GM18526 (cell line): ENCODE data around the gene EFNA1.

Source experiments
- POLR2A ChIP-seq: IDR thresholded peaks from 3 replicates; pipeline ENCODE4 v1.6.1; 2011; ENCODE audit not compliant: insufficient read length; ENCODE audit errors: extremely low read depth

The EFNA1 gene

DNA sequence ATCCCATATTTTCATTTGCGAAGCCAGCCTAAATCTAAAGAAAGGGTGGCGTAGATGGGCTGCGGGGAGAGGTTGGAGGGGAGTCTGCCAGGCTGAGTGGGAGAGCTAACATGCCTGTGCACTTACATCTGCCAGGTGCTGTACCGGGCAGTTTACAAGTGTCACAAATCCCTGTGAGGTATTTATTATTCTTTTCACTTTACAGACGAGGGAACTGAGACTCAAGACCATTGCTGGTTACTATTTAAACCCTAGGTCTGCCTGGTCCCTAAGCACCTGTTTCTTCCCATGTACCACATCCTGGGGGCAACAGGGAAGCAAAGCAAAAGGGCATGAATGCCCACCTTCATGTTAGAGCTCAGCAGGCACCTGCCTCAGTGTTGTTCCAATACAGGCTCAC lies 19.4 kb upstream of the EFNA1 start:
- no peak for TF ChIP-seq POLR2A

DNA sequence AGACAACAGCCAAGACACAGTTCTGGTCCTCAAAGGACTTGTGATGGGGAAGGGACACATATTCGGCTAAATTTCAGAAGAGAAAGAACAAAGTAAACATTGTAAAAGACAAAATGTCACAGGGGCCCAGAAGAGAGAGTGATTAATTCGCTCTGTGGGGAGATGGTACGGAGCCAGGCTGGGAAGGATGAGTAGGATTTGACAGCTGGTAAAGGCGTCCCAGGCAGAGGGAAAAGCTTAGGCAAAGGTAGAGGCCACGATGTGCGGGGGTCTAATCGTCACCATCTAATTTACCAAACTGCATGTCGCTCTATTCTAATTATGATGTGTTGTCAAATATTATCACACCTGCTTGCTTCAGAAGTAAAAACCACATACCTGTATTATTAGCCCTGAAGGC lies 17.3 kb upstream of the EFNA1 start:
- TF ChIP-seq POLR2A: no peak

DNA sequence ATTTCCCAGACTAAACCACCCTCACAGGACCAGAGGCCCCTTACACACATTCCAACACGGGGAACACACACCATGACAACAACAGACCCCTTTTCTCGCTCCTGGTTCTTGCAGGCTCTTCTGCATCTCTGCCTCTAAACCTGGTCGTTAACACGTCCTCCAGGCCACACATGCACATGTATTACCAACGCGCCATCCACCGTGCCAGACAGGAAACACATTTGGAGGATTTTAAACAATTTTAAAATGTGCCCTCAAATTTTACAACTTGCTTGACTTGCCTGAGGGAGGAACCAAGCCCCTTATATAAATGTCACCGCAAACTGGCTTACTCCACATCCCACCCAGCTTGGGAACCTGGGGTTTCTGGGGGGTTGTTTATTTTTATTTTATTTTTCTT lies 16.9 kb upstream of the EFNA1 start:
- TF ChIP-seq POLR2A: no peak

DNA sequence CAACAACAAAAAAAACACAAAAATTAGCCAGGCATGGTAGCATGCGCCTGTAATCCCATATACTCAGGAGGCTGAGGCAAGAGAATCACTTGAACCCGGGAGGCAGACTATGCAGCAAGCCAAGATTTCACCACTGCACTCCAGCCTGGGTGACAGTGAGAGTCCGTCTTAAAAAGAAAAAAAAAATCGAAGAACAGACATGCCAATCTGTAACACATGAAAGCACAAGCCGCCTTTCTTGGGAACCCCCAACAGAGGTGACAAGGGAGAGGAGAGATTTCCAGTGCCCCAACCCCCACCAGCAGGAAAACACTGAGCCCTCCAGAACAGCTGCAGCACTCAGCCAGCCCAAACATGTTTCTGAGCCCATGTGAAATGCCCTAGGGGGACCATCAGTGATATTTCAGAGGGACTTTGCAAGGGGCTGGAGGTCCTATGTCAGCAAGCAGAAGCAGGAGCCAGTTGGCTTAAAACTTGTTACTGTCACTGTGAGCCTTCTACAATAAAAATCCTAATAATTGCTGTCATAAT lies 14.2 kb upstream of the EFNA1 start:
- no peak for TF ChIP-seq POLR2A

DNA sequence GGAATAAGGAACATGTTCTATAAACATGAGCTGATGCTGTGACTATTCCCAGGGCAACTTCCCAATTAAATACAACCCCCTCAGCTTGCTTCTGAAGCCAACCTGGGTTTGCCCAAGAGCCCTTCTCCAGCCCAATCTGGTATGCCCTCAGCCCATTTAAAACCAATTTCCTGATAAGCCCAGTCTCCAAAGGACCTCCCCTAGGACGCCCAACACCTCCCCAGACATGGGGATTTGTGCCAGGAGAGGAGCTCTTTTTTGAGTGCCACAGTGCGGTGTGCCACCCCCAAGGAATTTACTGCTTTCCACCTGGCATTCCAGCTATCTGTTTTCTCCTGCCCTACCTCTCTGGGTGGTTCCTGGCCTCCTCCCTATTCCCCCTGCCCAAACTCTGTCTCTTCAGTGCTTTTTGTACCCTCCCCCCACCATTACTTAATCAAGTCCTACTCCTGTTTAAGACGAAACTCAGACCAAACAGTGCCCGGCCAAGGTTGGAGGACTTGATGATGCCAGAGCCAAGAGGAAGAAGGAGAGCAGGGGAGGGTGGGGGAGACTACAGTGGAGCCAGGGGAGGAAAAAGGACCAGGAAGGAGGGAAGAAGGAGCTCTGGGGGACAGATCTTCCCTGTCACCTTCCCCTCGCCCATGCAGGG lies 11.4 kb upstream of the EFNA1 start:
- no peak for TF ChIP-seq POLR2A

DNA sequence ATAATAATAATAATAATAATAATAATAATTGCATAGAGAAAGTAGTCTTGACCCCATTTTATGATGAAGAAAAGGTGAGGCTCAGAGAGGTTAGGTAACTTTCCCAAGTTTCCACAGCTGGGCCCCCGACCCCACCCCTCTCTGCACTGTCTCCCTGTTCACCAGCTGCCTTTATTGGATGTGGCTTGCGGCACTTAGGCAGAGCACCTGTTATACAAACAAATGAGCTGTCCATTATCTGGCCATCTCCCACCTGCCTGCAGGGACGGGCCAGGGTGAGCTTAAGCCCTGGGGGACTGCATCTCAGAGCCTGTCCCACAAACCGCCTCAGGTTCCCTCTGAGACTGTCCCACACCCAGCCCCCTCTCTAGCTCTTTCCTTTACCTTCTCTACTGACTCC lies 10.1 kb upstream of the EFNA1 start:
- no peak for TF ChIP-seq POLR2A

DNA sequence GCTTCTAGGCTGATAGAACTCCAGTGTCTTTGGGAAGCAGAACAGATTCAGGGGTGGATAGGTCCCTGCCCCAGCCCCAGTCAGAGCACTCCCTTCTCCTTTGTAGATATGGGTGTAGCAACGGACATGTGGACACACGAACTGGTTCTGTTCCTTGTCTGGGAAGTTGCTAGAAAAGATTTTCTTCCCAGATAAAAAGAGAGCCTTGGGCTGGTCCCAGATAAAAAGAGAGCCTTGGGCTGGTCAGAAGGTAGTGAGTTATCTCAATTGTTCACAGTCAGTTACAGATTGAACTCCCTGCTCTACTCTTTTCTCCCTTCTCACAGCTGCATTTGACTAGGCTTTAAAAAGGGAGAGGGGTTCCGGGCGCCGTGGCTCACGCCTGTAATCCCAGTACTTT lies 7.4 kb upstream of the EFNA1 start:
- no peak for TF ChIP-seq POLR2A

DNA sequence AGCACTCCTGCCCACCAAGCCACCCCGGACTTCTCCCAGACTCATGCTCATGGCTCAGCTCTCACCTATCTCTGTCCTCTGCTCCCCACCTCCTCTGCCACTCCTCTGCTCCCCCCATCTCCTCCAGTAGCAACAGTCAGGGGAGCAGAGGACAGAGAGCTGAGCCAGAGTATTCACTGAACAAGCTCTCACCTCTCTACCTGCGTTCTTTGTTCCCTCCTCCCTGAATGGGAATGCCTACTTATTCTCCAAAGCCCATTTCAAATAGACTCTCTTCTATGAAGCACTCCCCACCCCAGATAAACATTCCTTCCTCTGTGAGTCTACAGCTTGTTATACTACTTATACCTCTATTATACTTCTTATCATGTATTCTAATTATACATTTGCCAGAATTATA lies 6.4 kb upstream of the EFNA1 start:
- no peak for TF ChIP-seq POLR2A

DNA sequence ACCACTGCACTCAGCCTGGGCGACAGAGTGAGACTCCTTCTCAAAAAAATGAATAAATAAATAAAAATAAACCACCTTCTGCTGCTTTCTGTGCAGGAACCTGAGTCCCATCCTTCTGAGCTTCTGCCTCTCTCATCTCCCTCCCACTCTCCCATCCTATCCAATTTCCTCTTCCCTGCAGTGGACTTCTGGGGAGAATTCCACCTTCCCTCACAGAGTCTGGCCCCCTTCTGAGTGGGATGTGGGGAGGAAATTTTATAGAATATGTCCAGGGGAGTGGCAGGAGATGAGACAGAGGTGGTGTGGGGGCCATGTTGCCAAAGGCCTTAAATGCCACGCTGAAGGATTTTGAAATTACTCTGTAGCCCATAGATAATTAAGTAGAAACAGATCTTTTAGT lies 5.4 kb upstream of the EFNA1 start:
- no peak for TF ChIP-seq POLR2A

DNA sequence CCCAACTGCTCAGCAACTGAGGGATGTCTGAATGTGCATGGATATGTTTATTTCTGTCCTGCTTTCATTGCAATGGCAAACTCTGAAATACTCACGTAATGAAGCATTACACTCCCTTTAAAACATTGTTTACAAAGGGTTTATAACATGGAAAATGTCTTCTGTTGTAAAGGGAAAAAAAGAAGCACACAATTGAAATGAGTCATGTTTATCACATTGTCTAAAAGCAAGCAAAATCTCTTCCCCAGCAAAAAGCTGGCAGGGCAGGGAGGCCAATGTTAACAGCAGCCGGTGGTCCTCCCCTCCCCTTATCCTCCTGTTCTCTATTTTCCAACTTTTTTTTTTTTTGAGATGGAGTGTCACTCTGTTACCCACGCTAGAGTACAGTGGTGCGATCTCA lies 3.9 kb upstream of the EFNA1 start:
- no peak for TF ChIP-seq POLR2A

DNA sequence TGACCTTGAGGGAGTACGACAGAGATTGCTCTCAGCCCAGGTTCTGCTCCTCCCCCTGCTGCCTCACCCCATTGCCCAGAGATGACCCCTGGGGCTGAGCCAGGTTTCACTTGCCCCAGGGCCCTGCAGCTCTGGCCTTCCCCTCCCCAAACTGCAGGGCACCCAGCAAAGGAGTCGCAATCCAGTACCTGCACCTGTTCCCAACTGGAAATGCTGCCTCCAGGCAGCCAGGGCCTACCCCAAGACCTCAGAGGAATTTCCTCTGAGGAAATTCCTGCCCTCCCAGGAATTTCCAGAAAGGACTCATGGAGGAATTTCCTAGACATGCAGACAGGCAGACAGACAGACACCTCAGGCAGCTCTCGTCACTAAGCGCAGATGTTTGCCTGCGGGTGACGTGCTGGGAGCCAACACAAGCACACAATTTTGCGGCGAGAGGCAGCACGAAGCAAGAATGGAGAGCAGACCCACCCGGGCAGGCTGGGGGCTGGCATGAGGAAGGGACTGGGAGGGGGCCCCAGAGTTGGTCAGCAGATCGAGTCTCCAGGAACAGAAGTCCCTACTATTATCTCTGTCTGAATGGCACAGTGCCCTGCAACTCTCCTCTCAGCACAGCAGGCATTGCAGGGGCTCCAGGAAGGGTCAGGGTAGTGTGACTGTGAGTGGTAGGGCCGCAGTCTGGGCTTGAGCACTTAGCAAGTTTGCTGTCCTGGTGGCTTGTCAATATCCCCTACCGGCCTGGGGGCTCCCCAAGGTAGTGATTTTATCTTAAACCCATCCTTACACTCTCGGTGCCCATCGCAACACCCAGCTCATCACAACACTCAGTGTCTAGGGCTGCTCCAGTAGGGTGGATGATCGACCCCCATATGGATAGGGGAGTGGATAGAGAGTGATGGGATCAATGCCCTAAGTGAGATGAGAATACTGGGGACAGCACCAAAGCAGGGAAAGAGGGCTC lies 2.9 kb upstream of the EFNA1 start:
- no peak for TF ChIP-seq POLR2A

DNA sequence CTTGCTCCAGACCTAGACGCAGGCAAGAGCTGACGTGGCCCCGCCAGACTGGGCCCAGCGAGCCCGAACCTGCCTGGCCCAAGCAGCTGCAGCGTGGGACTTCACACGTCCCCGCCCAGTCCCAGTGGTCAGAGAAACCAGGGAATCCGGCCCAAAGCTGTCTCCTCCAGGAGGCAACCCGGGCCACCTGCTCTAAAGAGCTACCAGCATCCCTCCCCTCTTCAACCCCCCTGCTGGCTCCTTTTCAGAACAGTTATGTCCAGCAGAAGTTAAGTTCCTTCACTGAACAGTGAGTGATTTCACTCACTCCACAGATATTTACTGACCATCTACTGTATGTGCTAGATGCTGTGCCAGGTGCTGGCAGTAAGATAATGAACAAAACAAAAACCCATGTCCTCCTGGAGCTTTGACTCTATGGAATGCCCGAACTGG lies 2.1 kb upstream of the EFNA1 start:
- no peak for TF ChIP-seq POLR2A

DNA sequence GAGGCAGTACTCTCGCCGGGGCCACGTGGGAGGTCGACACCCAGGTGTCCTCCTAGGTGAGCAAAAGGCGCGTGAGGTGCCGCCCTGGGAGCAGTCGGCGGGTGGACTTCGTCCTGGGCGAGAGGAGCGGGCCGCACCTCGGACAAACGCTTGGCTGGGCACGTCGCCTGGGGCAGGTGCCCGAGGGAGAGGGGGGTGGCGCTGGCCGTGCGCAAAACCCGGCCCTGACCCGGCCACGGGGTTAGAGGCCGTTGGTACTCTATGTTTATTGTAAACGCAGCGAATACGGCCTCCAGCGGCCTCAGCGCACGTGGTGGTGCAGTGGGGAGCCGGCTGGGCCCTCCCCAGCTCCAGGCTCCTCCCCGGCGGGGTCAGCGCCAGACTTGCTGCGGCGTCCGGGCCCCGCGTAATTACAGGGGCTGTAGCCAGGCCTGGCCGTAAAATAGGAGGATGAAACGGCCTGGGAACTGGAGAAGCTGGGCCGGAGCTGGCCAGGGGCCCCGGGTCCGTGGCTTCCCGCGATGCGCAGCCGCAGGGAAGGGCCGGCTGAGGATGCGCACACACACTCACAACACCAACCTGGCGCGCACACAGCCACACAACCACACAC lies 1.6 kb upstream of the EFNA1 start:
- TF ChIP-seq POLR2A: no peak

DNA sequence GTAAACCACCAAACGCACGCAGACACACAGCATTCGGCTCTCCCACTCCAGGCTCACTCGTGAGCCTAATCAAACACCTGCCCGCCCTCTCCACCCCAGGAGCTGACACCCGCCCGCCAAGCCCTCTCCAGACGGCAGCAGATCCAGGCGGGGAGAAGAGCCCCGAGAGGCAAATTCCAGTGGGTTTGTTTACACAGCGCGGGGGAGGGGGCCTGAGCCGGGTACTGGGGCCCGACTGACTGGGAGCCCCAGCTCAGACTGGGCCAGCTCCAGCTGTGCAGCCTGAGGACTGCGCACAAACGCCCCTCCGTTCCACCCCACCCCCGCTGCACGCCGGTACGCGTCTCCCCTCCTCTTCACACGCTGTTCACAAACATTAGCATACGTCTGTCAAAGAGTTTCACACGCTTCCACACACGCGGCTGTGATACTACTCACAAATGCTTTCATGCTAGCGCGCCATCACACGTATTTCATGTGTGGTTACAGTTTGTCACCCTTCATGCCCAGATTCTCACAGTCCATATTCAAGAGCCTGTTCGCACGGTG lies 1.0 kb upstream of the EFNA1 start:
- TF ChIP-seq POLR2A: no peak

DNA sequence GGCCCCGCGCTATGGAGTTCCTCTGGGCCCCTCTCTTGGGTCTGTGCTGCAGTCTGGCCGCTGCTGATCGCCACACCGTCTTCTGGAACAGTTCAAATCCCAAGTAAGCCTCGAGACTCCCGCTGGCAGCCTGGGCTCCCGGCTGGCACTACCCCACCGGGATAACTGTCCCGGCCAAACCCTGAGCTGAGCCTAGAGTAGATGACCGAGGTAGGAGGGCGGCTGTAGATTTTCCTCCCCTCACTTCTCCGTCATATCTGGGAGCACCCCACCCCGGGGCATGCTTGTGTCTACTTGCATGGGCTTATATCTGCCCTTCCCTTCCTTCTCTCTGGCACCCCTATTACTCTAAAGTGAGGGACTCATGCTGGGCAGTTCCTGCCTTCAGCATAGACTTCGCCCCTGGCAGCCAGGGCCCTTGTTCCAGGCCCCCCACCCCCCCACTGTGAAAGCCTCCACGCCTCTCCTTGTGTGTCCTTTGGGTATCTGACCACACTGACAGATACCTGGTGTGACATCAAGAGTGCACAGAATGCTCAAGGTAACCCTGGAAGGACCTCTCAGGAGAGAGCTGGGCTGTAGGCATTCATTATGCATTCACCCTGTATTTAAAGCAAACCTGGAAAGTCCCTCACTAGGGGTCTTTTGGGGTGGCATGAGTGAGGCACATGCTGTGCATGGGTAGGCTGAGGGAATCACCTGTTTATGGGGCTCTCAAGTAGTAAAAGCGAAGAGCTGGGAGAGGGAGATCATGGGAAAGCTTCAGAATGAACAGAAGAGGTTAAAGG lies 485 bp downstream of the EFNA1 start:
- no peak for TF ChIP-seq POLR2A
